Mucosa of stomach (tissue), 1 donor: Measurements from ENCODE around the gene TMEM156.

ENCODE experiments used
- H3K27me3 ChIP-seq: one replicate; pipeline ENCODE4 v1.7.0; 2013; ENCODE audit warnings: mild to moderate bottlenecking, low read length; ENCODE audit not compliant: control insufficient read depth, insufficient read depth
- H3K36me3 ChIP-seq: one replicate; pipeline ENCODE4 v1.7.0; 2013; ENCODE audit warnings: low read length; ENCODE audit not compliant: control insufficient read depth, insufficient read depth
- H3K4me1 ChIP-seq: one replicate; pipeline ENCODE4 v1.7.0; 2013; ENCODE audit warnings: mild to moderate bottlenecking, low read length; ENCODE audit not compliant: control insufficient read depth, insufficient read depth
- H3K4me3 ChIP-seq: one replicate; pipeline ENCODE4 v1.7.0; 2013; ENCODE audit warnings: low read length
- H3K9ac ChIP-seq: one replicate; pipeline ENCODE4 v1.7.0; 2013; ENCODE audit warnings: mild to moderate bottlenecking, low read length, moderate library complexity
- H3K9me3 ChIP-seq: one replicate; pipeline ENCODE4 v1.7.0; 2013; ENCODE audit warnings: mild to moderate bottlenecking, low read length, moderate library complexity; ENCODE audit not compliant: control insufficient read depth
- donor health status: Pancreatic carcinoma.

Gene TMEM156

DNA sequence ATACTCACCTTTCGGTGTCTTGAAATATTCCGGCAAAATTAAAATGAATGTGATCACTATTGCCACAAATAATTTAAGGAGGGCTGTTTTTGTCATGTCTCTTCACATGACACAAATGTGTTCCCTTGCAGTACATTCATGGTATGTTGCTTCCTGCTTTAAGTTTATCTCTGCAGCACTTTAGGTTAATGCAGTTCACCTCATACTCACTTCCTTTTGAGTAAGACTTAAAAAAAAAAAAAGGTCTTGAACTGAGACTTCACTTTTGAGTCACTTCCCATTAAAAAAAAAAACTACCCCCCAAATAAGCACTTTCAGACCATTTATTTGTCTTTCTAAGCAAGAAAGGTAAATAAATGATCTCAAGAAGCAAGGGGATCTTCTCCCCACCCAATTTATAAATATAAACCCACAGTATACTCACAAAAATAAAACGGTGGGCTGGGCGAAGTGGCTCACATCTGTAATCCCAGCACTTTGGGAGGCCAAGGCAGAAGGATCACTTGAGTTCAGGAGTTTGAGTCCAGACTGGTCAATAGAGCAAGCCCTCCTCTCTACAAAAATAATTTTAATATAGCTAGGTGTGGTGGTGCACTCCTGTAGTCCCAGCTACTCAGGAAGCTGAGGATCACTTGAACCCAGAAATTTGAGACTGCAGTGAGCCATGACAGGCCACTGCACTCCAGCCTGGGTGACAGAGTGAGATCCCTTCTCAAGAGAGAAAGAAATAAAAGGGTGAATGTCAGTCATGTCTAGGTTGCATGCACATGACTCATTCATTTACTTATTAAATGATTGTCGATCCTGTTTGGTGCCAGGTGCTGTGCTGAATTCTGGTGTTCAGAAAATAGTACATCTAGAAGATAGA, at the start of gene TMEM156:
Gene TMEM156, minus strand, starts transcription at position 192 of the 868 bp plus-strand sequence. Its CDS starts 96 bp downstream, at position 96.
- Histone ChIP-seq H3K4me1 (peaks cover 9% of the 10 kb centered on the region), H3K9ac (no peak within 1 kb of the TSS), H3K9me3 (no peaks in the 10 kb centered on the region), H3K36me3 (no peaks in the 10 kb centered on the region), H3K27me3 (no peaks in the 10 kb centered on the region), H3K4me3 (no peak within 1 kb of the TSS)

- H3K27me3 ChIP-seq: no peaks in the 10 kb centered on the region
- H3K9me3 ChIP-seq: no peaks in the 10 kb centered on the region
- no peak overlapping the region for H3K4me3 ChIP-seq
- H3K36me3 ChIP-seq: no peaks in the 10 kb centered on the region
- H3K4me1 ChIP-seq: no peaks in the 10 kb centered on the region
- H3K9ac ChIP-seq: no peak overlapping the region
These were observed 46.6 kb upstream of the TMEM156 start for GRCh38 chr4:39078829-39079228.

DNA sequence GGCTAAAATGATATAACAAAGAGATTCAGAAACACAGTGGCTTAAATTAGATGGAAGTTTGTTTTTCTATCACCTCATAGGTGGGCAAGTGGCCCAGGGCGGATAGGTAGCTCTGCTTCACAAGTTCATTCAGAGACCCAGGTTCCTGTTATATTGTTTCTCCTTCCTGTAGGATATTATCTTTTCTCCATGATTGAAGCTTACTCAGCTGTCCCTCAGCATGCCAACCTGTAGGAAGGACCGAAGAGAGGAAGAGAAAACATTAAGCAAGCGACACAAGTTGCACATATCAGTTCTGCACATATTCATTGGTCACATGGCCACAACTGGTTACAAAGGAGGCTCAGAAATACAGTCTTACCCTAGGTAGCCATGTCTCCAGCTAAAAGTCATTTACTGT, 36.7 kb upstream of the TMEM156 start:
- no peaks in the 10 kb centered on the region for H3K36me3 ChIP-seq
- no peaks in the 10 kb centered on the region for H3K4me1 ChIP-seq
- H3K9ac ChIP-seq: no peak overlapping the region
- no peaks in the 10 kb centered on the region for H3K9me3 ChIP-seq
- no peaks in the 10 kb centered on the region for H3K27me3 ChIP-seq
- no peak overlapping the region for H3K4me3 ChIP-seq

DNA sequence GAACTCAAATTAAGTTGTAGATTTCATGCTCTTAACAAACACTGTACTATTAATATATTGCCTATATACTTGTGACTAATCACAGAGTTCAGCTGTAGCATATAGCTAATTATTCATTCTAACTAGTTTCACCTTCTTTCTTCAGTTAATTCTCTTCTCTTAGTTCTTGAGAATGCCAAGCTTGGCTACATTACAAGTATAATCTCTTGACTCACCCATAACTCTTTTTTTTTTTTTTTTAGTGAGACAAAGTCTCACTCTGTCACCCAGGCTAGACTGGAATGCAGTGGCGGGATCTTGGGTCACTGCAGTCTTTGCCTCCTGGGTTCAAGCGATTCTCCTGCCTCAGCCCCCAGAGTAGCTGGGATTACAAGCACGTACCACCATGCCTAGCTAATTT, 35.2 kb upstream of the TMEM156 start:
- Histone ChIP-seq H3K9me3 (no peaks in the 10 kb centered on the region), H3K27me3 (no peaks in the 10 kb centered on the region), H3K4me1 (no peaks in the 10 kb centered on the region), H3K4me3 (no peak overlapping the region), H3K9ac (no peak overlapping the region), H3K36me3 (no peaks in the 10 kb centered on the region)

GRCh38 chr4:39067031-39067430, 34.8 kb upstream of the TMEM156 start:
- no peak overlapping the region for H3K4me3 ChIP-seq
- H3K9ac ChIP-seq: no peak overlapping the region
- no peaks in the 10 kb centered on the region for H3K4me1 ChIP-seq
- H3K9me3 ChIP-seq: no peaks in the 10 kb centered on the region
- H3K36me3 ChIP-seq: no peaks in the 10 kb centered on the region
- no peaks in the 10 kb centered on the region for H3K27me3 ChIP-seq

GRCh38 chr4:39066371-39066770, 34.2 kb upstream of the TMEM156 start:
- Histone ChIP-seq H3K36me3 (no peaks in the 10 kb centered on the region), H3K27me3 (no peaks in the 10 kb centered on the region), H3K9ac (no peak overlapping the region), H3K9me3 (no peaks in the 10 kb centered on the region), H3K4me1 (no peaks in the 10 kb centered on the region), H3K4me3 (no peak overlapping the region)

DNA sequence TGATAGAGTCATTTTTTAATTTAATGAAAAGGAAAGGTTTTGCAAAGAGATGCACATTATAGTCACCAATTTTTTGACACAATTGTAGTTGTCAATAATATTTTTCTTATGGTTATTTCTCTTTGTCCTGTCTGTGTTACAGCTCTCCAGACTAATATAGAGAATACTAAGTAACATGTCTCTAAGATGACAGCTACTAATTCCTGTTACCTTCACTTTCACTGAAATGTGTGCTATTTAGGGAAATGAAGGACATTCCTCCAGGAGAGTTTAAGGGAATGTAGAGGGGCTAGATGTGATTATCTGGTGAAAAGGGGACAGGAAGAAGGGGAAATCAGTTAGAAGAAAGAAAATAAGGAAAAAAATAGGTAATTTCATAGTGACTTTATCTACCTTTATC, 31.2 kb upstream of the TMEM156 start:
- Histone ChIP-seq H3K36me3 (no peaks in the 10 kb centered on the region), H3K4me3 (no peak overlapping the region), H3K27me3 (no peaks in the 10 kb centered on the region), H3K4me1 (no peaks in the 10 kb centered on the region), H3K9ac (no peak overlapping the region), H3K9me3 (no peaks in the 10 kb centered on the region)

GRCh38 chr4:39062770-39063097, 30.5 kb upstream of the TMEM156 start:
- Histone ChIP-seq H3K36me3 (no peaks in the 10 kb centered on the region), H3K9ac (no peak overlapping the region), H3K27me3 (no peaks in the 10 kb centered on the region), H3K4me3 (no peak overlapping the region), H3K4me1 (no peaks in the 10 kb centered on the region), H3K9me3 (no peaks in the 10 kb centered on the region)

DNA sequence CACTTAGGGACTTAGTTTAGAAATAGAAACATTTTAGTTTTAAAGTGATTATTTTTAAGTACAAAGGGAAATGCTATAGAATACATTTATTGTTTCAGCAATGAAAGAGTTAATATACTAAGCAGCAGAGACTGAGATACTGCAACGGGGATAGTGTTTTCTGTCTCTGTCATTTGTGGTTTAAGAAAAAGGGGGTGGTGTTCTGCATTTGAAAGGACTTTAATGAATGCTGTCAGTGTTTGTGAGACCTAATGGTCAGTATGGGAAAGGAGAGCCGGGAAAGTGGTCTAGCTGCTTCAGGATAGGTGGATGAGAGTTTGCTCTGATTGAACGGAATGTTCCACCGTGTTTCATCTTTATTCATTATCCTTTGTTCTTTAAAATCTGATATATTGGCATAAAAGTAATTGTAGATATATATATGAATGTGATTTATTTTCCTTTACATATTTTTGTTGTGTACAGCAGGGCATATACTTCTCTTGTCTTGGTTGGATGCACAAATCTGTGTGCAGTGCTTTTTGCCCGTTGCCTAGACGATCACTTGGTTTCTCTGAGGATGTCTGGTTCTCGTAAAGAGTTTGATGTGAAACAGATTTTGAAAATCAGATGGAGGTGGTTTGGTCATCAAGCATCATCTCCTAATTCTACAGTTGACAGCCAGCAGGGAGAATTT, 30.0 kb upstream of the TMEM156 start, which contains the start of gene KLHL5:
Gene KLHL5, plus strand, starts transcription at position 139 of the 676 bp plus-strand sequence. Its CDS starts 421 bp downstream, at position 560.
- no peaks in the 10 kb centered on the region for H3K4me1 ChIP-seq
- no peaks in the 10 kb centered on the region for H3K36me3 ChIP-seq
- no peak within 1 kb of the TSS for H3K4me3 ChIP-seq
- H3K9me3 ChIP-seq: no peaks in the 10 kb centered on the region
- no peaks in the 10 kb centered on the region for H3K27me3 ChIP-seq
- H3K9ac ChIP-seq: no peak within 1 kb of the TSS

GRCh38 chr4:39061457-39061856, 29.2 kb upstream of the TMEM156 start:
- no peaks in the 10 kb centered on the region for H3K9me3 ChIP-seq
- no peak overlapping the region for H3K4me3 ChIP-seq
- H3K27me3 ChIP-seq: no peaks in the 10 kb centered on the region
- no peaks in the 10 kb centered on the region for H3K36me3 ChIP-seq
- no peak overlapping the region for H3K9ac ChIP-seq
- no peaks in the 10 kb centered on the region for H3K4me1 ChIP-seq

GRCh38 chr4:39056023-39056422, 23.8 kb upstream of the TMEM156 start:
- Histone ChIP-seq H3K9ac (no peak overlapping the region), H3K4me1 (no peaks in the 10 kb centered on the region), H3K4me3 (no peak overlapping the region), H3K36me3 (no peaks in the 10 kb centered on the region), H3K9me3 (no peaks in the 10 kb centered on the region), H3K27me3 (no peaks in the 10 kb centered on the region)

- Histone ChIP-seq H3K4me3 (no peak overlapping the region), H3K36me3 (no peaks in the 10 kb centered on the region), H3K4me1 (no peaks in the 10 kb centered on the region), H3K9me3 (no peaks in the 10 kb centered on the region), H3K9ac (no peak overlapping the region), H3K27me3 (no peaks in the 10 kb centered on the region)
These were observed 22.3 kb upstream of the TMEM156 start for GRCh38 chr4:39054497-39054896.
